Hepatocyte (in vitro differentiated cells): ENCODE data around the gene AUTS2. TPM values are rescaled to one million over a fixed set of nuclear protein-coding genes. Genes with fewer than 3 reads are reported as not detected.

Experiments used
- DNase-seq: peaks from one replicate; pipeline ENCODE4 v3.0.0-alpha.2; 2016; ENCODE audit warnings: low spot score
- H2AFZ ChIP-seq: fragments of 200-600 bp; sonication (generic); 2 replicates; pipeline ENCODE4 v1.6.0; 2016; ENCODE audit warnings: antibody characterized with exemption, mild to moderate bottlenecking
- H3K27ac ChIP-seq: fragments of 200-600 bp; sonication (generic); 2 replicates; pipeline ENCODE4 v1.5.1; 2016; ENCODE audit warnings: mild to moderate bottlenecking
- H3K27me3 ChIP-seq: fragments of 200-600 bp; sonication (generic); 2 replicates; pipeline ENCODE4 v1.6.1; 2016
- H3K36me3 ChIP-seq: fragments of 200-600 bp; sonication (generic); replicated peaks from 2 replicates; pipeline ENCODE4 v1.5.1; 2016; ENCODE audit warnings: low read depth; ENCODE audit not compliant: insufficient read depth
- H3K4me1 ChIP-seq: fragments of 200-600 bp; sonication (generic); 2 replicates; pipeline ENCODE4 v1.5.1; 2016; ENCODE audit warnings: mild to moderate bottlenecking, moderate library complexity; ENCODE audit not compliant: insufficient read depth
- H3K4me2 ChIP-seq: fragments of 200-600 bp; sonication (generic); 2 replicates; pipeline ENCODE4 v1.6.0; 2016
- H3K4me3 ChIP-seq: fragments of 200-600 bp; sonication (generic); 2 replicates; pipeline ENCODE4 v1.5.1; 2016; ENCODE audit warnings: mild to moderate bottlenecking
- H3K79me2 ChIP-seq: fragments of 200-600 bp; sonication (generic); 2 replicates; pipeline ENCODE4 v1.6.0; 2017; ENCODE audit warnings: mild to moderate bottlenecking
- H3K9me2 ChIP-seq: fragments of 200-600 bp; sonication (generic); replicated peaks from 2 replicates; pipeline ENCODE4 v1.6.0; 2017; ENCODE audit warnings: mild to moderate bottlenecking; ENCODE audit not compliant: insufficient read depth
- H3K9me3 ChIP-seq: fragments of 200-600 bp; sonication (generic); 2 replicates; pipeline ENCODE4 v1.5.1; 2016; ENCODE audit warnings: low read depth, mild to moderate bottlenecking
- H4K20me1 ChIP-seq: fragments of 200-600 bp; sonication (generic); 2 replicates; pipeline ENCODE4 v1.6.0; 2016; ENCODE audit warnings: mild to moderate bottlenecking; ENCODE audit not compliant: insufficient read depth, poor library complexity, severe bottlenecking
- EZH2 ChIP-seq: fragments of 200-600 bp; sonication (generic); IDR thresholded peaks from 2 replicates; pipeline ENCODE4 v1.6.1; 2016; ENCODE audit warnings: antibody characterized with exemption, mild to moderate bottlenecking, borderline replicate concordance
- EZH2phosphoT487 ChIP-seq: fragments of 200-600 bp; sonication (generic); IDR thresholded peaks from one replicate; pipeline ENCODE4 v1.6.1; 2018; ENCODE audit warnings: antibody characterized with exemption, mild to moderate bottlenecking, low read depth, moderate library complexity; ENCODE audit not compliant: unreplicated experiment, severe bottlenecking
- WGBS: methylation state at CpG from one replicate; pipeline ENCODE4 v1.1.6; 2016; ENCODE audit warnings: low lambda C conversion rate; ENCODE audit errors: missing lambda C conversion rate; 5-methylcytosine and 5-hydroxymethylcytosine counted together
- polyA plus RNA-seq: library from polyadenylated mRNA; unstranded; fragments of >200 nt; fragmentation: Nextera tagmentation; extraction: Ambion mirVana; gene quantifications from 2 replicates; pipeline ENCODE4 v1.2.1, GENCODE V29; 2016
- total RNA-seq: library from RNA; depleted of rRNA; stranded (reverse); fragments of >200 nt; gene quantifications from 2 replicates; pipeline ENCODE4 v1.2.3, GENCODE V29; 2014
- TF ChIP-seq, protein P1 (sequence below): fragments of 200-600 bp; sonication (generic); IDR thresholded peaks from 2 replicates; pipeline ENCODE4 v1.5.1; 2016; ENCODE audit warnings: antibody characterized with exemption, mild to moderate bottlenecking; ENCODE audit not compliant: poor library complexity

The AUTS2 gene
- total and polyA plus RNA-seq, 2 experiments from 2014 or later = 34.4 to 40.9 TPM

DNA sequence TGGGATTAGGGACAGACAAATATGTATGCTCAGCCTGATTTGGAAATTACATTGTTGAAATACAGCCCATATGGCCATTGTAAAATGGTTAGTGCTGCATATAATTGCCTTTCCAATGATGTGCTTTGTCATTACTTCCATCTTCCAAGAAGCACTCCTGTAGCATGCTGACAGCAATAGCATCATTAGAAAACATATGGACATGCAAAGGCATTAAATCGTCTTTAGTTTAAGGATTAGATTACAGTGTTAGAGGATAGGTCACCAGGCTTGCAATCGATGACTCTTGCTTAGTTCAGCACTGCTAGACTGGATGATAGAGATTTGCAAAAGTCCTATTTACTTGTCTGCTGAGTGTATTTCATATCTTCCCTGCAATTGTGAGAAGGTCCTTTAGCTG, 17.4 kb downstream of the AUTS2 start:
- no peaks in the 10 kb centered on the region for H3K9me2 ChIP-seq
- H3K36me3 ChIP-seq = no peaks in the 10 kb centered on the region
- H3K4me3 ChIP-seq = no peak overlapping the region
- H3K79me2 ChIP-seq = peaks cover 78% of the 10 kb centered on the region
- H4K20me1 ChIP-seq = peaks cover 21% of the 10 kb centered on the region
- H3K4me2 ChIP-seq = no peak overlapping the region
- H3K27ac ChIP-seq = no peak overlapping the region
- 80% methylated on average over 2 of the region's 2 CpGs for WGBS
- H2AFZ ChIP-seq = no peak overlapping the region
- no peaks in the 10 kb centered on the region for H3K9me3 ChIP-seq
- DNase-seq = no peak
- peaks cover 7% of the 10 kb centered on the region for H3K4me1 ChIP-seq
- peaks cover 3% of the 10 kb centered on the region for H3K27me3 ChIP-seq
- TF ChIP-seq EZH2 (no peak), EZH2phosphoT487 (no peak)
- TF ChIP-seq, protein P1, sequence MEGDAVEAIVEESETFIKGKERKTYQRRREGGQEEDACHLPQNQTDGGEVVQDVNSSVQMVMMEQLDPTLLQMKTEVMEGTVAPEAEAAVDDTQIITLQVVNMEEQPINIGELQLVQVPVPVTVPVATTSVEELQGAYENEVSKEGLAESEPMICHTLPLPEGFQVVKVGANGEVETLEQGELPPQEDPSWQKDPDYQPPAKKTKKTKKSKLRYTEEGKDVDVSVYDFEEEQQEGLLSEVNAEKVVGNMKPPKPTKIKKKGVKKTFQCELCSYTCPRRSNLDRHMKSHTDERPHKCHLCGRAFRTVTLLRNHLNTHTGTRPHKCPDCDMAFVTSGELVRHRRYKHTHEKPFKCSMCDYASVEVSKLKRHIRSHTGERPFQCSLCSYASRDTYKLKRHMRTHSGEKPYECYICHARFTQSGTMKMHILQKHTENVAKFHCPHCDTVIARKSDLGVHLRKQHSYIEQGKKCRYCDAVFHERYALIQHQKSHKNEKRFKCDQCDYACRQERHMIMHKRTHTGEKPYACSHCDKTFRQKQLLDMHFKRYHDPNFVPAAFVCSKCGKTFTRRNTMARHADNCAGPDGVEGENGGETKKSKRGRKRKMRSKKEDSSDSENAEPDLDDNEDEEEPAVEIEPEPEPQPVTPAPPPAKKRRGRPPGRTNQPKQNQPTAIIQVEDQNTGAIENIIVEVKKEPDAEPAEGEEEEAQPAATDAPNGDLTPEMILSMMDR = no peak

- H3K27ac ChIP-seq = no peak overlapping the region
- H3K4me3 ChIP-seq = no peak overlapping the region
- no peak overlapping the region for H3K4me2 ChIP-seq
- no peak overlapping the region for H2AFZ ChIP-seq
- peaks cover 79% of the 10 kb centered on the region for H3K79me2 ChIP-seq
- H3K4me1 ChIP-seq = peaks cover 7% of the 10 kb centered on the region
- peaks cover 27% of the 10 kb centered on the region for H4K20me1 ChIP-seq
- H3K36me3 ChIP-seq = no peaks in the 10 kb centered on the region
- H3K9me3 ChIP-seq = no peaks in the 10 kb centered on the region
- DNase-seq = no peak
- WGBS = 68% methylated on average over 5 of the region's 5 CpGs
- TF ChIP-seq EZH2phosphoT487 = no peak
- TF ChIP-seq, protein P1 = no peak
- TF ChIP-seq EZH2 = no peak
- H3K9me2 ChIP-seq = no peaks in the 10 kb centered on the region
- peaks cover 3% of the 10 kb centered on the region for H3K27me3 ChIP-seq
Measured at GRCh38 chr7:69617364-69617763, 19.1 kb downstream of the AUTS2 start.

DNA sequence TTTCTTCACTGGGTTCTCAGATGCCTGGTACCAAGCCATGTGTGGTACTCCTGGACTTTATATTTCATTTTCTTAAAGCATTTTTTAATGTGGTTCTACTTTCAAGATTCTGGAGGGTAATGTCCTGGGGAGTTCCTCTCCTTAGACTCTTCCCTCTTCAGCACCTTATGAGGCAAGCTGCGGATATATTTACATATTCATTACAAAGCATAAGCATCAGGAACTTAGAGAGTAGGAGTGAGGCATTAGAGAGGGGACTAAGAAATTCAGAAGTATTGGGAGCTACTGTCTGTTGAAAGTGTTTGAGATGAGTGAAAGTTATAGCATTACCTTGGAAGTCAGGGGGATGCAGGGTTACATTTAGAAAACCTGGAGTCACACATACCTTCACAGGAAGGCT, 20.8 kb downstream of the AUTS2 start:
- TF ChIP-seq, protein P1 = no peak
- TF ChIP-seq EZH2 (no peak), EZH2phosphoT487 (no peak)
- peaks cover 80% of the 10 kb centered on the region for H3K79me2 ChIP-seq
- WGBS = 100% methylated on average over 1 of the region's 1 CpG

DNA sequence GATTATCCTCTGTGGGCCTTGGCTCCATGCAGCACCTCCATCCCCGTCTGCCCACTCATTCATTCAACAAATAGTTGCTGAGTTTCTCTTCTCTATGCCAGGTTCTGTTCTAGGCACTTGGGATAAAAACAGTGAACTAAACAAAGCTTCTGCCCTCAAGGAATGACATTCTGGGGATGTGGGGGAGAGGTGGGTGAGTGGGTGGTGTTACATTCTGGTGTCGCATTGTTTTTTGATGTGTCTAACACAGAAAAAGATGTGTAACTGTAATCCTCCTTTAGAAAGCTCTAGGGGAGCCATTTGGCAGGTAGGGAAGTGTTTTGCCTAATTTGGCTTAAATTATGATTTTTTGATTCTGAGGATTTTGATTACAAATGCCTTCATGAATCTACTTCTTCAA, 21.4 kb downstream of the AUTS2 start:
- Histone ChIP-seq H2AFZ (no peak overlapping the region), H3K9me2 (no peaks in the 10 kb centered on the region), H3K4me1 (peaks cover 7% of the 10 kb centered on the region), H3K9me3 (no peaks in the 10 kb centered on the region), H3K27me3 (no peaks in the 10 kb centered on the region), H3K4me3 (no peak overlapping the region), H3K4me2 (no peak overlapping the region), H3K79me2 (peaks cover 76% of the 10 kb centered on the region), H3K36me3 (no peaks in the 10 kb centered on the region), H3K27ac (no peak overlapping the region), H4K20me1 (peaks cover 24% of the 10 kb centered on the region)
- TF ChIP-seq, protein P1 = no peak
- TF ChIP-seq EZH2 = no peak
- DNase-seq = no peak
- WGBS = 92% methylated on average over 2 of the region's 2 CpGs

More for the DNA sequence above, 20.8 kb downstream of the AUTS2 start:
- Histone ChIP-seq H3K27me3 (no peaks in the 10 kb centered on the region), H3K4me3 (no peak overlapping the region), H4K20me1 (peaks cover 26% of the 10 kb centered on the region), H3K36me3 (no peaks in the 10 kb centered on the region), H3K9me3 (no peaks in the 10 kb centered on the region), H3K4me2 (no peak overlapping the region), H3K27ac (no peak overlapping the region), H3K4me1 (peaks cover 7% of the 10 kb centered on the region), H3K9me2 (no peaks in the 10 kb centered on the region), H2AFZ (no peak overlapping the region)
- no peak for DNase-seq
